Kidney glomerular epithelial cell (primary cell): Measurements from ENCODE around the gene FSCB.
"Not testable (repeated sequence)": the region's sequence is repeated elsewhere in the genome, so short reads cannot be mapped to it uniquely, and the experiment has no call there.

ENCODE experiments used
- DNase-seq: peaks from one replicate; lab custom pipeline; 2025; lab: John Stamatoyannopoulos, UW

Gene FSCB

GRCh38 chr14:44507183-44507582 lies at the start of gene FSCB:
TSS of gene FSCB (minus strand) at chr14:44507283. CDS start at chr14:44506987, 296 bp downstream.
- no peak for DNase-seq

DNA sequence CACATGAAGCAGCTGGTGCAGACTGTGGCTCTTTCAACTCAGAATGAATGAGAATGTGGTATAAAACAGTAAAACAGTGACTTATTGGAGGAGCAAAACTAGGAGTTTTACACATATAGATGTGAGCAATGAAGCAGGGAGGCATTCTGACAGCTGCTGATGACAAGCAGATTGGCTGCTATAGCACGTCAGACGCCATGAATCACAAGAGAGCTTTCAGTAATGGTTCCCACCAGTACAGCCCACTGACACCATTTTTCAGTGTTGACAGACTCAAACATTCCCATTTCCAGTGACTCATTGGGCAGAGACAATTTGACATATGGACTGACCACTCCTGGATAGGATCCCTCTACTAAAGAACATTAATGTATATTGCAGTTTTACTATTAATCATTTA lies 24.6 kb upstream of the FSCB start:
- no peak for DNase-seq

DNA sequence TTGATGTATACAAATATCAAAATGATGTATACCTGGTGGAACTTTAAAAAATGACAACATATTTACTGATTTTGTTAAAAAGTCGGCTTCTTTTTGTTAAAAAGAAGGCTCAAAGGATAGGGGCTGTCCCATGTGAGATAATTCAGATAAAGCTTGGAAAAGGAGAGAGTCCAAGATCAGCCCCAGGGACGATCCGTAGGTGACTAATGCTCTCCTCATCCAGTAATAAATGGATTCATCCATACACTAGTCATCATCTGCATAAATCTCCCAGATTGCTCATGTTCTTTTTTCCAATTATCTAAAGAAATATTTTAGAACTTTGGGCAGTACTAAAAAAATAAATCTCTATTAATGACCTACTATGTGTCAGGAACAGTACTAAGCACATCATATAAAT lies 23.4 kb upstream of the FSCB start:
- no peak for DNase-seq

DNA sequence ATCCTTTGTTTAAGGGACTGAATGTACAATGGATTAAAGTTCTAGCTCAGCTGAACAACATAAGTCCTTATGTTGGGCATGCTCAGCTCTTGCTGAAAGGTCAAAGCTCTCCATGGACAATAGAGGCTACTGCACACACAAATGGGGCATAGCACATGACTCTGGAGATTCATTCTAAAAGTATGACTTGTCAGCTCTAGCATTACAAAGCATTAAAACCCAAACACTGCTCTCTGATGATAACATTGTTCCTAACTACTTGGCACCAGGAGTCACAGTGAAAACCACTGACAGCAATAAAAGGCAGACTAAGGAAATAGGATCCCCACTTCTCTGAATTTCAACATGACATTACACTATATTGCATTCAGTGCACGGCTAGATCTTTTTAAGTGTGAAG lies 21.9 kb upstream of the FSCB start:
- peak; percentile 49 for DNase-seq

- no peak for DNase-seq
Observed at GRCh38 chr14:44528180-44528579, 21.1 kb upstream of the FSCB start.

- no peak for DNase-seq
Observed at GRCh38 chr14:44525237-44525636, 18.2 kb upstream of the FSCB start.

DNA sequence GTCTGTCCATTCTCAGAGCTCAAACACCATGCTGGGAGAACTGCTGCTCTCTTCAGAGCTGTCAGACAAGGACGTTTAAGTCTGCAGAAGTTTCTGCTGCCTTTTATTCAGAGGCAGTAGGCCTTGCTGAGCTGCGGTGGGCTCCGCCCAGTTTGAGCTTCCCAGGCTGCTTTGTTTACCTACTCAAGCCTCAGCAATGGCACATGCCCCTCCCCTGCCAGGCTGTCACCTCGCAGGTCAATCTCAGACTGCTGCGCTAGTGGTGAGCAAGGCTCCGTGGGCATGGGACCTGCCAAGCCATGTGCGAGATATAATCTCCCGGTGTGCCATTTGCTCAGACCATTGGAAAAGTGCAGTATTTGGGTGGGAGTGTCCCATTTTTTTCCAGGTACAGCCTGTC lies 8.6 kb upstream of the FSCB start:
- not testable (repeated sequence) for DNase-seq

DNA sequence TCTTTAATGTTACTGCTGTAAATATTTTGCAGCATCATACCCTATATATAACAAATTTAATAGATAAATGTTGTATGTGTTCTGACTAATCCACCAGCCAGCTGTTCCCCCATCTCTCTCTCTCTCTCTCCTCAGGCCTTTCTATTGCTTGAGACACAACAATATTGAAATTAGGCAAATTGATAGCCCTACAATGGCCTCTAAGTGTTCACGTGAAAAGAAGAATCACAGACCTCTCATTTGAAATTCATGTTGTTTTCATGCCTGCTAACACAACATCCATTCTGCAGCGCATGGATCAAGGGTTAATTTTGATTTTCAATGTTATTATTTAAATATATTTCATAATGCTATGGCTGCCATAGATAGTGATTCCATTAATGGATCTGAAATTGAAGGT lies 1.8 kb upstream of the FSCB start:
- no peak for DNase-seq

GRCh38 chr14:44505588-44505987 lies 1.5 kb downstream of the FSCB start:
- DNase-seq, result no peak

- DNase-seq, result no peak
Observed at GRCh38 chr14:44497148-44497547, 9.9 kb downstream of the FSCB start.

DNA sequence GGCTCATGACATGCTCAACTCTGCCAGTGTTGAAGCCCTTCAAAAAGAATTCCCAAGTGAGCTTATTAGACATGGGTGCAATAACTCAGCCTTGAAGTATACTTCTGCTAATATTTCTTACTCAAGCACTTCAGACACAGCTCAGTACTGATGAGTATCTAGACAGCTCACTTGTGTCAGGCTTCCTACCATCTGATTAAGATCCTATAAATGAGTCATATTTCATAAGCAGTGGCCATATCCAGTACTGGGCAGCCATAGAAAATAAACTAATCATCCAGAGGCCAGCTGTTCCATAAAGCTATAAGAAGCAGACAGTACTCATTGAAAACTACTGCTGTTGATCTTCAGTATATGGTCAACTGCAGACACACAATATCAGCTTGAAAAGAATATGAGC lies 12.9 kb downstream of the FSCB start:
- no peak for DNase-seq

GRCh38 chr14:44490966-44491365 lies 16.1 kb downstream of the FSCB start:
- DNase-seq, result no peak

- DNase-seq, result no peak
Observed at GRCh38 chr14:44477953-44478352, 29.1 kb downstream of the FSCB start.

GRCh38 chr14:44468771-44469170 lies 38.3 kb downstream of the FSCB start:
- DNase-seq, result no peak

DNA sequence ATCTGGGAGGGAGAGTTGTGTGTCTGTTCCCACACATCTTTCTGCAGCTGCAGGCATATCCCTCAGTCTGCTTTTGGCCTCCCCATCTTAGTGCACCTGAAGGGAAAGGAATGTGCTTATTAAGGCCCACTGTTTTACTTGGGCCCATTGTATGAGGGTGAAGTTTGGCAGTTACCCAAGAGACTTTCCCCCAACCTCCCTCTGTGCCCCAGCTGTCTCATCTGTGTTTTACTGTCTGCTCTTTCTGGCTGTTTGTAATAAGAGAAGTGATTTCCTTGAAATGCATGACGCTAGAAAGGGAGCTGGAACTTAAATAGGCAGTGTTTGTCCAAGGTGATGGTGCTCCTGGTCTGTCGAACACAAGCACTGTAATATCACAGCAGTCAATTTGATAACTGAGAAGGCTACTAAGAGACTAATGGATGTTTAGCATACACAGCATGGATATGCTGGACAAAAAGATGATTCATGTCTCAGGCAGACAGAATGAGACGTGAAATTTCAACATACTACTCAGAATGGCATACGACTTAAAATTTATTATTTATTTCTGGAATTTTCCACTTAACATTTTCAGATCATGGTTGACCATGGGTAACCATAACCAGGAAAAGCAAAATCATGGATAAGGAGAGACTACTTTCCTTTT lies 43.6 kb downstream of the FSCB start:
- DNase-seq, result no peak

- no peak for DNase-seq
Observed at GRCh38 chr14:44462381-44462780, 44.7 kb downstream of the FSCB start.

DNA sequence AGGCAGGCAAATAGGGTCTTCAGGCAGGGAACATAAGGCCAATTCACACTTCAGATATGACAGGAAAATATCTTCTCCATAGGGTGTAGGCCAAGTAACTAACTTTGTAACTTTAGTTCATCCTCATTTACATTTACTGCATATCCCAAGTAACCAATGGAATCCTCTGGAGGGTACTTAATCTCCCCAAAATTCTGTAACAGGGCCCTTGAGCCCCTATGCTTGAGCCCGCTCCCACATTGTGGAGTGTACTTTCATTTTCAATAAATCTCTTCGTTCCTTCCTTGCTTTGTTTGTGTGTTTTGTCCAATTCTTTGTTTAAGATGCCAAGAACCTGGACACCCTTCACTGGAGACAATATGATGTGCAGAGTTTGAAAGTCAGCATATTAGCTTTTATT lies 45.3 kb downstream of the FSCB start:
- no peak for DNase-seq
